NT2/D1 (cell line): ENCODE data around the gene DLX2.

Source experiments
- YY1 ChIP-seq: IDR thresholded peaks from 2 replicates; pipeline ENCODE4 v1.6.1; 2011; ENCODE audit not compliant: insufficient read length, insufficient read depth
- ZNF274 ChIP-seq: IDR thresholded peaks from 2 replicates; pipeline ENCODE4 v1.6.1; 2011; ENCODE audit warnings: mild to moderate bottlenecking, low read depth, low read length

GRCh38 chr2:172052000-172052983 lies 50.4 kb downstream of the DLX2 start:
- no peak for TF ChIP-seq YY1
- no peak for TF ChIP-seq ZNF274
